ENCODE data around the gene C1QB. TPM values are rescaled to one million over a fixed set of nuclear protein-coding genes. Genes with fewer than 3 reads are reported as not detected.

The C1QB gene
- total RNA-seq, 1 experiment from 2014 or later = 0.33 TPM

GRCh38 chr1:22639286-22639685, 13.8 kb upstream of the C1QB start:
- Histone ChIP-seq H3K27ac (ENCODE audit: low read length) (no peak overlapping the region), H3K4me3 (ENCODE audit: low read depth in 2 of 2, low read length in 2 of 2) (no peak overlapping the region), H3K9me3 (ENCODE audit: control insufficient read depth, insufficient read depth, low read depth, low read length) (no peaks in the 10 kb centered on the region), H3K36me3 (ENCODE audit: control insufficient read depth, insufficient read depth, low read length) (no peaks in the 10 kb centered on the region), H3K4me1 (ENCODE audit: control insufficient read depth, insufficient read depth, low read length) (no peaks in the 10 kb centered on the region), H3K27me3 (ENCODE audit: control insufficient read depth, insufficient read depth, low read length) (no peaks in the 10 kb centered on the region; the same call in 1 of the 2 replicates)
- intact Hi-C loops (cut with micrococcal nuclease; ENCODE audit: unreplicated experiment) (no loop called here), in situ Hi-C loops (cut with HindIII; ENCODE audit: low pct_unique_long_range_greater_than_20kb, low sequenced_read_pairs) (no loop called here)
- ChIA-PET POLR2A (no interaction called here), CTCF (interaction anchor here (0.6 kb wide), 1 partner anchor 146 kb away, joined by 9 read pairs; no protein-coding TSS in a partner anchor)
- DNase-seq (ENCODE audit: low read depth, low spot score) = no peak
- ATAC-seq = no peak
- TF ChIP-seq POLR2AphosphoS5 (IDR thresholded peaks at IDR 0.05; ENCODE audit: low read depth, low read length) (no peak), CTCF (IDR thresholded peaks at IDR 0.05) (peak; percentile 32; the same call in 1 of the 2 replicates)
- no TSS peak for BruUV-seq (replicated peaks)

GRCh38 chr1:22641247-22641646, 11.8 kb upstream of the C1QB start:
- no peaks in the 10 kb centered on the region for H3K9me3 ChIP-seq (ENCODE audit: control insufficient read depth, insufficient read depth, low read depth, low read length)
- in situ Hi-C loops (cut with HindIII; ENCODE audit: low pct_unique_long_range_greater_than_20kb, low sequenced_read_pairs) (no loop called here), intact Hi-C loops (cut with micrococcal nuclease; ENCODE audit: unreplicated experiment) (loop anchor here (5.0 kb wide), 1 partner anchor 114 kb away; no protein-coding TSS in a partner anchor)
- no peak overlapping the region for H3K27ac ChIP-seq (ENCODE audit: low read length)
- no peak for ATAC-seq
- H3K36me3 ChIP-seq (ENCODE audit: control insufficient read depth, insufficient read depth, low read length) = no peaks in the 10 kb centered on the region
- no TSS peak for BruUV-seq (replicated peaks)
- ChIA-PET CTCF (interaction anchor here (0.6 to 2.1 kb wide), 3 partner anchors 98 to 101 kb away, joined by 5 to 9 read pairs (median 7); no protein-coding TSS in a partner anchor), POLR2A (no interaction called here)
- no peak for TF ChIP-seq POLR2AphosphoS5 (IDR thresholded peaks at IDR 0.05; ENCODE audit: low read depth, low read length)
- no peak for TF ChIP-seq REST (IDR thresholded peaks at IDR 0.05; ENCODE audit: insufficient read depth in 1 of 2, low read depth in 2 of 2, low read length in 1 of 2)
- no peak for TF ChIP-seq SIN3A (IDR thresholded peaks at IDR 0.05; ENCODE audit: borderline replicate concordance, insufficient read depth, low read depth, low read length)
- no peak for TF ChIP-seq TCF7L2 (IDR thresholded peaks at IDR 0.05; ENCODE audit: low read depth, low read length)
- TF ChIP-seq CTCF (IDR thresholded peaks at IDR 0.05) = no peak
- H3K4me1 ChIP-seq (ENCODE audit: control insufficient read depth, insufficient read depth, low read length) = no peaks in the 10 kb centered on the region
- no peaks in the 10 kb centered on the region for H3K27me3 ChIP-seq (ENCODE audit: control insufficient read depth, insufficient read depth, low read length)
- no peak for DNase-seq (ENCODE audit: low read depth, low spot score)
- H3K4me3 ChIP-seq (ENCODE audit: low read depth in 2 of 2, low read length in 2 of 2) = no peak overlapping the region

Measured in Panc1 (cell line).